ENCODE data around the gene DCAF17. TPM values are rescaled to one million over a fixed set of nuclear protein-coding genes. Genes with fewer than 3 reads are reported as not detected.

The DCAF17 gene
- total RNA-seq, 2 donors from 2014 or later: 22.7 to 31.7 TPM

GRCh38 chr2:171485116-171485515 lies 51.1 kb downstream of the DCAF17 start:
- H3K4me1 Mint-ChIP-seq: peaks cover 13% of the 10 kb centered on the region
- no peak overlapping the region for H3K27ac Mint-ChIP-seq
- H3K27me3 ChIP-seq (ENCODE audit: control insufficient read depth, insufficient read depth, low read length, poor library complexity, severe bottlenecking): no peaks in the 10 kb centered on the region
- no peaks in the 10 kb centered on the region for H3K9me3 Mint-ChIP-seq
- TF ChIP-seq CTCF (conservative IDR thresholded peaks at IDR 0.05): no peak
- no peak overlapping the region for H3K4me3 Mint-ChIP-seq
- no peak overlapping the region for H3K9ac ChIP-seq (ENCODE audit: extremely low read depth, low read length, poor library complexity, severe bottlenecking)
- 100% methylated on average over 1 of the region's 1 CpG; no CpG with 5 or more reads in 1 of the 2 experiments for WGBS, 2 experiments (ENCODE audit: insufficient coverage in 1 of 2, insufficient read length in 1 of 2)
- H3K27ac ChIP-seq (ENCODE audit: low read depth, low read length): no peak overlapping the region
- H3K36me3 ChIP-seq (ENCODE audit: control insufficient read depth, insufficient read depth, low read length): peaks cover 6% of the 10 kb centered on the region
- H3K4me3 ChIP-seq (ENCODE audit: low read length): no peak overlapping the region
- no peaks in the 10 kb centered on the region for H3K27me3 Mint-ChIP-seq (ENCODE audit: insufficient read depth)
- DNase-seq: no peak
- H3K36me3 Mint-ChIP-seq (ENCODE audit: low read depth): peaks cover 12% of the 10 kb centered on the region
- peaks cover 8% of the 10 kb centered on the region for H3K9me3 ChIP-seq (ENCODE audit: control insufficient read depth, low read length)
- H3K4me1 ChIP-seq (ENCODE audit: control insufficient read depth, insufficient read depth, low read length): peaks cover 20% of the 10 kb centered on the region

- peaks cover 12% of the 10 kb centered on the region for H3K4me1 ChIP-seq (ENCODE audit: control insufficient read depth, insufficient read depth, low read length)
- no peaks in the 10 kb centered on the region for H3K36me3 ChIP-seq (ENCODE audit: control insufficient read depth, insufficient read depth, low read length)
- WGBS, 2 experiments (ENCODE audit: insufficient coverage in 1 of 2, insufficient read length in 1 of 2): 96 to 97% methylated on average over 6 of the region's 6 CpGs
- no peaks in the 10 kb centered on the region for H3K9me3 Mint-ChIP-seq
- H3K27me3 ChIP-seq (ENCODE audit: control insufficient read depth, insufficient read depth, low read length, poor library complexity, severe bottlenecking): no peaks in the 10 kb centered on the region
- H3K36me3 Mint-ChIP-seq (ENCODE audit: low read depth): peaks cover 6% of the 10 kb centered on the region
- no peaks in the 10 kb centered on the region for H3K27me3 Mint-ChIP-seq (ENCODE audit: insufficient read depth)
- H3K27ac ChIP-seq (ENCODE audit: low read depth, low read length): no peak overlapping the region
- H3K9me3 ChIP-seq (ENCODE audit: control insufficient read depth, low read length): peaks cover 8% of the 10 kb centered on the region
- no peak overlapping the region for H3K27ac Mint-ChIP-seq
- no peak overlapping the region for H3K9ac ChIP-seq (ENCODE audit: extremely low read depth, low read length, poor library complexity, severe bottlenecking)
- DNase-seq: no peak
- no peak overlapping the region for H3K4me3 Mint-ChIP-seq
- peaks cover 11% of the 10 kb centered on the region for H3K4me1 Mint-ChIP-seq
- no peak for TF ChIP-seq CTCF (conservative IDR thresholded peaks at IDR 0.05)
- no peak overlapping the region for H3K4me3 ChIP-seq (ENCODE audit: low read length)
These were observed 53.2 kb downstream of the DCAF17 start for GRCh38 chr2:171487201-171487600.

- Mint-ChIP-seq H3K4me3 (no peak overlapping the region), H3K27ac (no peak overlapping the region), H3K9me3 (no peaks in the 10 kb centered on the region), H3K36me3 (ENCODE audit: low read depth) (peaks cover 6% of the 10 kb centered on the region), H3K27me3 (ENCODE audit: insufficient read depth) (no peaks in the 10 kb centered on the region), H3K4me1 (peaks cover 5% of the 10 kb centered on the region)
- Histone ChIP-seq H3K4me1 (ENCODE audit: control insufficient read depth, insufficient read depth, low read length) (peaks cover 6% of the 10 kb centered on the region), H3K9me3 (ENCODE audit: control insufficient read depth, low read length) (peaks cover 8% of the 10 kb centered on the region), H3K27ac (ENCODE audit: low read depth, low read length) (no peak overlapping the region), H3K36me3 (ENCODE audit: control insufficient read depth, insufficient read depth, low read length) (no peaks in the 10 kb centered on the region), H3K9ac (ENCODE audit: extremely low read depth, low read length, poor library complexity, severe bottlenecking) (no peak overlapping the region), H3K4me3 (ENCODE audit: low read length) (no peak overlapping the region), H3K27me3 (ENCODE audit: control insufficient read depth, insufficient read depth, low read length, poor library complexity, severe bottlenecking) (no peaks in the 10 kb centered on the region)
- DNase-seq: no peak
- no peak for TF ChIP-seq CTCF (conservative IDR thresholded peaks at IDR 0.05)
- 92 to 100% methylated on average over 1 to 4 of the region's 4 CpGs for WGBS, 2 experiments (ENCODE audit: insufficient coverage in 1 of 2, insufficient read length in 1 of 2)
These were observed 53.8 kb downstream of the DCAF17 start for GRCh38 chr2:171487803-171488259.

All from endodermal cell (in vitro differentiated cells).